Measurements from ENCODE around the gene SGSM1. TPM values are rescaled to one million over a fixed set of nuclear protein-coding genes. Genes with fewer than 3 reads are reported as not detected.

The SGSM1 gene
- total and polyA plus RNA-seq, 10 donors, result 0.16 to 1.3 (median 0.53) TPM

DNA sequence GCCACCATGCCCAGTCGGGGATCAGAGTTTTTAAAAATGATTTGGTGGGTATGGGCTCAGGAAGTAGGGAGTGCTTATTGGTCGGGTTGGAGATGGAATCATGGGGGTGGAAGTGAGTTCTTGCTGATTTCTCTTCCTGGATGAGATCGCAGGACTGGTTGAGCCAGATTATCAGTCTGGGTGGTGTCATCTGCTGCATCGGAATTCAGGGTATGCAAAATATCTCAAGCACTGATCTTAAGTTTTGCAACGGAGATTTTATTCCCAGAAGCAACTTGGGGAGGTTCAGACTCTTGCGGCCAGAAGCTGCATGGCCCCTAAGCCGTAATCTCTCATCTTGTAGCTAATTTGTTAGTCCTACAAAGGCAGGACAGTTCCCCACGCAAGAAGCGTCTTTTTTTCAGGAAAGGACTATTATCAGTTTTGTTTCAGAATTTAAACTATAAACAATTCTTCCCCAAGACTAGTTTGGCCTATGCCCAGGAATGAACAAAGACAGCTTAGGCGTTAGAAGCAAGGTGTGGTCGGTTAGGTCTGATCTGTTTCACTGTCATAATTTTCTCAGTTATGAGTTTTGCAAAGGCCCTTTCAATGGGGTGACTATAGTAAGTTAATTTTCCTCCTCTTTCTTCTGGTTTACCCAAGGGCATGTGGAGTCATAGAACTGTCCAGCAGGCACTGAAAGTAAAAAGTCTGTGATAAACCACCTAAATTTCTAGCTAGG lies 30.1 kb upstream of the SGSM1 start:
- no peaks in the 10 kb centered on the region for H3K9me3 ChIP-seq
- H3K36me3 ChIP-seq, result no peaks in the 10 kb centered on the region
- intact Hi-C loops (cut with DNase I; ENCODE audit: low total_unique reads), result no loop called here
- peaks cover 0 to 40% (median 0%) of the 10 kb centered on the region in 7 donors for H3K27me3 ChIP-seq (replicated peaks in 1 of 7)
- no peak overlapping the region for H3K4me3 ChIP-seq
- 60 to 73% (median 70%) methylated on average over 11 of the region's 11 CpGs for WGBS, 5 donors
- DNase-seq, result no peak
- H3K27ac ChIP-seq, result no peak overlapping the region
- peaks cover 0 to 4% (median 0%) of the 10 kb centered on the region in 6 donors for H3K4me1 ChIP-seq
- no peak for TF ChIP-seq POLR2A (IDR thresholded peaks at IDR 0.05)
- TF ChIP-seq CTCF (IDR thresholded peaks at IDR 0.05 in 8 of 11, conservative IDR thresholded peaks at IDR 0.05 in 3 of 11), result no peak
- no peak for TF ChIP-seq POLR2AphosphoS5 (IDR thresholded peaks at IDR 0.05)

- intact Hi-C loops (cut with DNase I; ENCODE audit: low total_unique reads), result no loop called here
- H3K4me1 ChIP-seq, result peaks cover 0 to 4% (median 0%) of the 10 kb centered on the region in 6 donors
- no peak overlapping the region for H3K4me3 ChIP-seq
- no peak for DNase-seq
- H3K27me3 ChIP-seq (replicated peaks in 1 of 7), result peaks cover 0 to 40% (median 0%) of the 10 kb centered on the region in 7 donors
- H3K27ac ChIP-seq, result no peak overlapping the region
- no peak for TF ChIP-seq POLR2AphosphoS5 (IDR thresholded peaks at IDR 0.05)
- TF ChIP-seq POLR2A (IDR thresholded peaks at IDR 0.05), result no peak
- TF ChIP-seq CTCF (IDR thresholded peaks at IDR 0.05 in 8 of 11, conservative IDR thresholded peaks at IDR 0.05 in 3 of 11), result no peak
- no peaks in the 10 kb centered on the region for H3K36me3 ChIP-seq
- WGBS, 5 donors, result 22 to 37% (median 28%) methylated on average over 5 of the region's 5 CpGs
- peaks cover 0 to 3% (median 0%) of the 10 kb centered on the region in 8 donors for H3K9me3 ChIP-seq
These were observed 29.5 kb upstream of the SGSM1 start for GRCh38 chr22:24776525-24776924.

GRCh38 chr22:24789516-24789915 lies 16.5 kb upstream of the SGSM1 start:
- TF ChIP-seq POLR2A (IDR thresholded peaks at IDR 0.05) (no peak), CTCF (IDR thresholded peaks at IDR 0.05 in 8 of 11, conservative IDR thresholded peaks at IDR 0.05 in 3 of 11) (no peak), POLR2AphosphoS5 (IDR thresholded peaks at IDR 0.05) (no peak)
- Histone ChIP-seq H3K27ac (no peak overlapping the region), H3K4me3 (no peak overlapping the region), H3K36me3 (no peaks in the 10 kb centered on the region), H3K27me3 (replicated peaks in 1 of 7) (peaks cover 0 to 10% (median 0%) of the 10 kb centered on the region in 7 donors), H3K4me1 (no peaks in the 10 kb centered on the region), H3K9me3 (no peaks in the 10 kb centered on the region)
- intact Hi-C loops (cut with DNase I; ENCODE audit: low total_unique reads), result no loop called here
- 81 to 92% (median 91%) methylated on average over 3 of the region's 3 CpGs for WGBS, 5 donors
- DNase-seq, result peak; percentile 0

GRCh38 chr22:24791362-24791761 lies 14.6 kb upstream of the SGSM1 start:
- Histone ChIP-seq H3K4me3 (no peak overlapping the region), H3K27ac (no peak overlapping the region), H3K27me3 (replicated peaks in 1 of 7) (no peaks in the 10 kb centered on the region), H3K36me3 (no peaks in the 10 kb centered on the region), H3K4me1 (no peaks in the 10 kb centered on the region), H3K9me3 (no peaks in the 10 kb centered on the region)
- TF ChIP-seq POLR2AphosphoS5 (IDR thresholded peaks at IDR 0.05) (no peak), POLR2A (IDR thresholded peaks at IDR 0.05) (no peak), CTCF (IDR thresholded peaks at IDR 0.05 in 8 of 11, conservative IDR thresholded peaks at IDR 0.05 in 3 of 11) (no peak)
- WGBS, 5 donors, result 87 to 94% (median 90%) methylated on average over 6 of the region's 6 CpGs
- intact Hi-C loops (cut with DNase I; ENCODE audit: low total_unique reads), result no loop called here
- DNase-seq, result no peak
